Natural killer cell (primary cell): Measurements from ENCODE around the gene MTFP1. TPM values are rescaled to one million over a fixed set of nuclear protein-coding genes. Genes with fewer than 3 reads are reported as not detected.

Source experiments
- ATAC-seq, 3 donors: fragments of 150-1000 bp in 2 of 3; fragments of 200-7000 bp in 1 of 3; cut with Tn5 transposase; 1 replicate in 1 of 3; 2 replicates in 2 of 3; pipeline ENCODE4 v1.10.0; 2021; ENCODE audit warnings: mild to moderate bottlenecking in 2 of 3, moderate library complexity in 2 of 3
- DNase-seq, 2 donors: peaks; one replicate each; pipeline versions ENCODE4 v3.0.0 to v3.0.0-alpha.2; 2013 to 2021; ENCODE audit warnings: mixed read lengths in 1 of 2
- H3K27ac ChIP-seq: one replicate; pipeline ENCODE4 v1.5.1; 2013; ENCODE audit warnings: mild to moderate bottlenecking, low read length
- H3K27me3 ChIP-seq: one replicate; pipeline ENCODE4 v1.6.1; 2013; ENCODE audit warnings: low read length; ENCODE audit not compliant: control insufficient read depth, insufficient read depth
- H3K36me3 ChIP-seq: one replicate; pipeline ENCODE4 v1.6.1; 2013; ENCODE audit warnings: low read length; ENCODE audit not compliant: control insufficient read depth, insufficient read depth
- H3K4me1 ChIP-seq: one replicate; pipeline ENCODE4 v1.6.1; 2013; ENCODE audit warnings: low read length; ENCODE audit not compliant: control insufficient read depth, insufficient read depth
- H3K4me3 ChIP-seq: one replicate; pipeline ENCODE4 v1.5.1; 2013; ENCODE audit warnings: low read length
- H3K9me3 ChIP-seq: one replicate; pipeline ENCODE4 v1.6.1; 2013; ENCODE audit warnings: low read length; ENCODE audit not compliant: control insufficient read depth, insufficient read depth
- H3K27ac Mint-ChIP-seq, 2 donors: one replicate each; pipeline ENCODE4 v1.8.0; 2022; ENCODE audit warnings: mild to moderate bottlenecking in 2 of 2, mixed read lengths in 2 of 2, moderate library complexity in 1 of 2
- H3K27me3 Mint-ChIP-seq, 2 donors: one replicate each; pipeline ENCODE4 v1.8.0; 2022; ENCODE audit warnings: low read depth in 2 of 2, mixed read lengths in 2 of 2
- H3K36me3 Mint-ChIP-seq: one replicate; pipeline ENCODE4 v1.8.0; 2022; ENCODE audit warnings: mixed read lengths
- H3K4me1 Mint-ChIP-seq, 2 donors: one replicate each; pipeline ENCODE4 v1.8.0; 2022; ENCODE audit warnings: mixed read lengths in 2 of 2
- H3K4me3 Mint-ChIP-seq: one replicate; pipeline ENCODE4 v1.8.0; 2022; ENCODE audit warnings: mild to moderate bottlenecking, moderate library complexity, mixed read lengths
- H3K9me3 Mint-ChIP-seq, 2 donors: one replicate each; pipeline ENCODE4 v1.8.0; 2022; ENCODE audit warnings: mixed read lengths in 2 of 2
- CTCF ChIP-seq: fragments of 200-600 bp; IDR thresholded peaks from one replicate; pipeline ENCODE4 v1.8.0; 2022; ENCODE audit warnings: antibody characterized with exemption
- WGBS: methylation state at CpG from one replicate; pipeline ENCODE4 v1.1.7; 2013; ENCODE audit warnings: missing lambda C conversion rate; ENCODE audit not compliant: insufficient coverage; 5-methylcytosine and 5-hydroxymethylcytosine counted together
- intact Hi-C: fragments of 100-400 bp; cut with micrococcal nuclease; formaldehyde crosslinking; loops from one replicate; pipeline ENCODE4 v1.14.2; 2022
- total RNA-seq, 4 donors: library from RNA; stranded (reverse); fragments of 120-200 nt in 1 of 4; gene quantifications; one replicate each; pipeline versions ENCODE4 v1.2.3 to v1.2.4, GENCODE V29; 2013 to 2022

The MTFP1 gene
- total RNA-seq, 3 donors from 2014 or later (not counting 1 experiment from before 2014, with no cell fraction given) = 15.7 to 17.5 (median 17.2) TPM

GRCh38 chr22:30439226-30439625, 13.7 kb downstream of the MTFP1 start:
- H3K4me1 ChIP-seq = peaks cover 34% of the 10 kb centered on the region
- TF ChIP-seq CTCF = no peak
- H3K27me3 Mint-ChIP-seq = peaks cover 23 to 41% of the 10 kb centered on the region in 2 donors
- H3K27ac ChIP-seq = no peak overlapping the region
- 93% methylated on average over 4 of the region's 4 CpGs for WGBS
- H3K27me3 ChIP-seq = no peaks in the 10 kb centered on the region
- H3K27ac Mint-ChIP-seq = no peak overlapping the region
- intact Hi-C loops = loop anchor here (5.0 kb wide), 1 partner anchor 242 kb away; no protein-coding TSS in a partner anchor
- no peak overlapping the region for H3K4me3 ChIP-seq
- H3K36me3 ChIP-seq = no peaks in the 10 kb centered on the region
- peaks cover 5 to 8% of the 10 kb centered on the region in 2 donors for H3K9me3 Mint-ChIP-seq
- no peak for DNase-seq
- peaks cover 8% of the 10 kb centered on the region for H3K36me3 Mint-ChIP-seq
- H3K4me1 Mint-ChIP-seq = peaks cover 34 to 40% of the 10 kb centered on the region in 2 donors
- no peak overlapping the region for H3K4me3 Mint-ChIP-seq
- no peak for ATAC-seq
- peaks cover 22% of the 10 kb centered on the region for H3K9me3 ChIP-seq

GRCh38 chr22:30439836-30440235, 14.3 kb downstream of the MTFP1 start:
- no peak for DNase-seq
- peaks cover 22% of the 10 kb centered on the region for H3K9me3 ChIP-seq
- no peak overlapping the region for H3K4me3 Mint-ChIP-seq
- H3K9me3 Mint-ChIP-seq = peaks cover 5 to 8% of the 10 kb centered on the region in 2 donors
- no peak overlapping the region for H3K27ac ChIP-seq
- intact Hi-C loops = loop anchor here (5.0 kb wide), 1 partner anchor 243 kb away; no protein-coding TSS in a partner anchor
- TF ChIP-seq CTCF = no peak
- no peak overlapping the region for H3K4me3 ChIP-seq
- peaks cover 8% of the 10 kb centered on the region for H3K36me3 Mint-ChIP-seq
- H3K27ac Mint-ChIP-seq = peak overlapping the region in 1 of 2 donors; percentile 76
- no peaks in the 10 kb centered on the region for H3K27me3 ChIP-seq
- peaks cover 23 to 43% of the 10 kb centered on the region in 2 donors for H3K27me3 Mint-ChIP-seq
- H3K36me3 ChIP-seq = no peaks in the 10 kb centered on the region
- H3K4me1 ChIP-seq = peaks cover 33% of the 10 kb centered on the region
- WGBS = 86% methylated on average over 11 of the region's 11 CpGs
- peaks cover 29 to 35% of the 10 kb centered on the region in 2 donors for H3K4me1 Mint-ChIP-seq
- ATAC-seq = no peak

GRCh38 chr22:30441088-30441487, 15.5 kb downstream of the MTFP1 start:
- ATAC-seq (no peak), DNase-seq (no peak)
- 94% methylated on average over 9 of the region's 9 CpGs for WGBS
- TF ChIP-seq CTCF = no peak
- H3K4me1 Mint-ChIP-seq = peaks cover 18 to 27% of the 10 kb centered on the region in 2 donors
- H3K4me3 Mint-ChIP-seq = no peak overlapping the region
- Histone ChIP-seq H3K27me3 (peaks cover 3% of the 10 kb centered on the region), H3K4me1 (peaks cover 23% of the 10 kb centered on the region), H3K9me3 (peaks cover 10% of the 10 kb centered on the region), H3K27ac (no peak overlapping the region), H3K4me3 (no peak overlapping the region), H3K36me3 (no peaks in the 10 kb centered on the region)
- H3K27me3 Mint-ChIP-seq = peaks cover 30 to 55% of the 10 kb centered on the region in 2 donors
- peak overlapping the region; percentile 31 to 76 for H3K27ac Mint-ChIP-seq
- intact Hi-C loops = no loop called here
- peaks cover 0 to 2% of the 10 kb centered on the region in 2 donors for H3K9me3 Mint-ChIP-seq
- no peaks in the 10 kb centered on the region for H3K36me3 Mint-ChIP-seq
